Measurements from ENCODE around the gene CELA2A.
"Not testable (repeated sequence)": the region's sequence is repeated elsewhere in the genome, so short reads cannot be mapped to it uniquely, and the experiment has no call there.

CELA2A gene

GRCh38 chr1:15469821-15470448, 13.4 kb downstream of the CELA2A start:
- not testable (repeated sequence) for DNase-seq (ENCODE audit: low spot score)

GRCh38 chr1:15471067-15471466, 14.5 kb downstream of the CELA2A start:
- not testable (repeated sequence) for DNase-seq (ENCODE audit: low spot score)

DNA sequence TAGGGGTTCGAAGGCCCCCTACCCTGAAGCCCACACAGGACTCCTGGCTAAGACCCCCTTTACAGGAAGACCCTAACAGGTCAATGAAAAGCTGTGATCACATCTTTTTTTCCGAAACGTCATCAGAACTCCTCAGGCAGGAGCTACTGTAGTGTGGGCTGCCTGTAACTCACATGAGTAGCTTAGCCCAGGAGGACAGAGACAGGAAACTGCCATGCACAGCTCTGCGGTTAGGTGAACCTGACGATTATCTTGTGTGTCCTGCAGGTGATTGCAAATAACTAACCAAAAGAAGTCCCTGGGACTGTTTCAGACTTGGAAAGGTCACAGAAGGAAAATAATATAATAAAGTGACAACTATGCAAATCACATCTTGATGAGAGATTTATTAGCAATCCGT, 15.2 kb downstream of the CELA2A start:
- DNase-seq (ENCODE audit: low spot score): not testable (repeated sequence)

DNA sequence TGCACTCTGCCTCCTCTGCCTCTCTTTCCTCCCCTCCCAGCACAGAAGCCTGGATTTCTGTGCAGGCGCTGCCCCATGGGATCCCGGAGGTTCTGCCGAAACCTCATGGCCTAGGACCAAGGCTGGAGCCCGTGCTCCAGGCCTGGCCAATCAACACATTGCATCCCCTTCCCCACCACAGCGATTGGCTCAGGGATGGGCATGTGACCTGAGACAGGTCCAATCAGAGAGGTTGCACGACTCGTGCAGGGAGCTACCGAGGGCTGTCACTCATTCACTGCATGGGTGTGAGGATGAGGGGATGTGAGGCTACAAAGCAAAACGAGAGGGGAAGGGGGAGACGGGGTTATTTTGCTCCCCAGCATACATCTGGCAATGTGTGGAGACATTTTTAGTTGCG, 16.1 kb downstream of the CELA2A start:
- no peak for DNase-seq (ENCODE audit: low spot score)

DNA sequence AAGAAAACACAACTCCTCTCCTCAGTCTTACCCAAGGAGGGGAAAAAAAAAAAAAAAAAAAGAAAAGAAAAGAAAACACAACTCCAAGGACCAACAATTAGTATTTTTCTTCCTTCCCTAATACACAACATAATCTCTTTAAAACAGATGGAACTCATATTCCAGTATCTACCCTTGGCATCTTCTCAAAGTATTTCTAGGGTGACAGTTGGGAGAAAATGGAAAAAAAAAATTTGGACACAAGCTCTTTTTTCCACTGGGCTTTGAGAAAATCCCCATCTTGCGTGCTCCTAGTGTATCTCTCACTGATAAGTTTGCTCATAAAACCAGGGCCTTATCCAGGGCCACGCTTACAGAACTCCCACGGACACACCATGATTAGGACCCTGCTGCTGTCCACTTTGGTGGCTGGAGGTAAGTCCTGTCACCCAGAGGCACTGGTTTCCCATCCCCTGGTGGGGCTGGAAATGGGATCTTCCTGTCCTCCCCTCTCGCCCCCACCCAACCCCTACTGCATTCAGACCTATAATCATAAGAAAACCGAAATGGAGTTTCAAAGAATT, 19.3 kb downstream of the CELA2A start, which contains the start of gene CELA2B:
Gene CELA2B, plus strand, starts transcription at position 353 of the 563 bp plus-strand sequence. Its CDS starts 22 bp downstream, at position 375.
- DNase-seq (ENCODE audit: low spot score): no peak

GRCh38 chr1:15476927-15477326, 20.4 kb downstream of the CELA2A start:
- no peak for DNase-seq (ENCODE audit: low spot score)

DNA sequence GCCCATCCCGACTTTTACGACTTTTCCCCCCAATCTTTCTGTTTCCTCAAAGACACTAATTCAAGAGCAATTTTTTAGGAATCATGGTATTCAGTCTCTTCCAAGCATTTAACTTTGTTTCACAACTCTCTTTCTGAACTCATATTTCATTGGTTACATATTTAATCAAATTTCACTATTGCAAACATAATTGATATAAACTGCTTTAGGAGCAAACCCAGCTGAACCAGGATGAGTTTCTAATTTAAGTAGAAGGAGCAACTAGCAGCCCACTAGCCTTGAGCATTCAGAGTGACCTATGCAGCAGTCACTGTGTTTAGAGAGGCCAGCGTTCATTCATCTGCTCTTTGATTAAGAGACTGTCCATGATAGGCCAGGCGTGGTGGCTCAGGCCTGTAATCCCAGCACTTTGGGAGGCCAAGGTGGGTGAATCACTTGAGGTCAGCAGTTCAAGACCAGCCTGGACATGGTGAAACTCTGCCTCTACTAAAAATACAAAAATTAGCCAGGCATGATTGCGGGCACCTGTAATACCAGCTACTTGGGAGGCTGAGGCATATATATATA, 21.2 kb downstream of the CELA2A start:
- DNase-seq (ENCODE audit: low spot score): no peak

- DNase-seq (ENCODE audit: low spot score): no peak
Observed at GRCh38 chr1:15479654-15480347, 23.3 kb downstream of the CELA2A start.

DNA sequence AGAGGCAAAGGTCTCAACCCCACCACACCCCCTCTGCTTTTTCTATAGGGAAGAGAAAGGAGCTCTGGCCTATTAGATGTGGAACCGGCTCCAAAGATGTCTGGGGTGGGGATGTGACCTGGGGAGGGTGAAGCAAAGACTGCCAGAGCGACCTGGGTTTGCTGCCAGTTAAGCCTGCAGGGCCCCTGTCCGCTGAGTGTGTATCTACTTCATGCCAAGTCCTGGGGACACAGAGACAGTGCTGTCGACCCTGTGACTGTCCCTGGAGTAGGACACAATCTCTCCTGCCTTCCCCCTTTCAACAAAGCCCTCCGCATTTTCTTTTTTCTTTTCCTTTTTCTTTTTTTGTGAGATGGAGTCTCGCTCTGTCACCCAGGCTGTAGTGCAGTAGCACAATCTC, 25.9 kb downstream of the CELA2A start:
- DNase-seq (ENCODE audit: low spot score): not testable (repeated sequence)

DNA sequence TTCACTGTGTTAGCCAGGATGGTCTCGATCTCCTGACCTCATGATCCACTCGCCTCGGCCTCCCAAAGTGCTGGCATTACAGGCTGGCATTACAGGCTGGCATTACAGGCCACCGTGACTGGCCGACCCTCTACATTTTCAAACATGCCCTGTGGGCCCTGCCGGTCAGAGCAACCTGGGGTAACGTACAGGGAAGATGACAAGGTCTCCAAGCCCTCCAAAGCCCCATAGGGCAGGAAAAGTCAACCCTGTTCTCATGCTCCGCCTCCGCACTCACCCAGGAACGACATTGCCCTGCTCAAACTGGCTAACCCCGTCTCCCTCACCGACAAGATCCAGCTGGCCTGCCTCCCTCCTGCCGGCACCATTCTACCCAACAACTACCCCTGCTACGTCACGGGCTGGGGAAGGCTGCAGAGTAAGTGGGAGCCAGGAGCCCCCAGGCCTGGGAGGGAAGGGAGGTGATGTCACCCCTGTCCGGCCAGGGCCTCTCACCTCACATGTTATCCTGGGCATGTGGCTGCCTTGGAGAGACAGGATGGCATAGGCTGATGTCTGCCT, 26.5 kb downstream of the CELA2A start:
- not testable (repeated sequence) for DNase-seq (ENCODE audit: low spot score)

GRCh38 chr1:15483971-15484370, 27.4 kb downstream of the CELA2A start:
- DNase-seq (ENCODE audit: low spot score): no peak

- not testable (repeated sequence) for DNase-seq (ENCODE audit: low spot score)
Observed at GRCh38 chr1:15484443-15484842, 27.9 kb downstream of the CELA2A start.

- DNase-seq (ENCODE audit: low spot score): no peak
Observed at GRCh38 chr1:15485636-15486035, 29.1 kb downstream of the CELA2A start.

GRCh38 chr1:15486844-15487610, 30.5 kb downstream of the CELA2A start:
- DNase-seq (ENCODE audit: low spot score): not testable (repeated sequence)

- DNase-seq (ENCODE audit: low spot score): no peak
Observed at GRCh38 chr1:15488371-15488770, 31.8 kb downstream of the CELA2A start.

- no peak for DNase-seq (ENCODE audit: low spot score)
Observed at GRCh38 chr1:15489052-15489736, 32.7 kb downstream of the CELA2A start.

DNA sequence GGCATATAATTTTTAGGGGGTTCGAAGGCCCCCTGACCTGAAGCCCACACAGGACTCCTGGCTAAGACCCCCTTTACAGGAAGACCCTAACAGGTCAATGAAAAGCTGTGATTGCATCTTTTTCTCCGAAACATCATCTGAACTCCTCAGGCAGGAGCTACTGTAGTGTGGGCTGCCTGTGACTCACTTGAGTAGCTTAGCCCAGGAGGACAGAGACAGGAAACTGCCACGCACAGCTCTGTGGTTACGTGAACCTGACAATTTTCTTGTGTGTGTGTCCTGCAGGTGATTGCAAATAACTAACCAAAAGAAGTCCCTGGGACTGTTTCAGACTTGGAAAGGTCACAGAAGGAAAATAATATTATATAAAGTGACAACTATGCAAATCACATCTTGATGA, 34.5 kb downstream of the CELA2A start:
- not testable (repeated sequence) for DNase-seq (ENCODE audit: low spot score)

DNA sequence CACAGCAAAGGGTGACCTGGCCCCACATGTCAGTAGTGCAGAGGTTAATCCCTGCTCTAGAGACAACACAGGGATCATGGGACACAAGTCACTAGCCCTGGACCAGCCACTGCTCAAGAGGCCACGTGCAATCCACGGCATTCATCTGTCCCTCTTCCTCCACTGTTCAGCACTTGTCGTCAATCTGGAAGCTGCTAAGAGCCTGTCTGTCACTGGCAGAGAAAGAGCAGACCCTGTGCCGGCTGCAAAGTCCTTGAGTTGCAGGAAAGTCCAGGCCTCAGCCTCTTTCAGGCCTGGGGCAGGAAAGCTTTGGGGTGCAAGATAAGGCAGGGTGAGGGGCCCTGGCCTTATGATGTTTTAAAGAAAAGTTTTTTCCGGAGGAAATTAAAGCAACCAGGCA, 36.1 kb downstream of the CELA2A start:
- no peak for DNase-seq (ENCODE audit: low spot score)

GRCh38 chr1:15493869-15494390, 37.4 kb downstream of the CELA2A start:
- DNase-seq (ENCODE audit: low spot score): no peak

DNA sequence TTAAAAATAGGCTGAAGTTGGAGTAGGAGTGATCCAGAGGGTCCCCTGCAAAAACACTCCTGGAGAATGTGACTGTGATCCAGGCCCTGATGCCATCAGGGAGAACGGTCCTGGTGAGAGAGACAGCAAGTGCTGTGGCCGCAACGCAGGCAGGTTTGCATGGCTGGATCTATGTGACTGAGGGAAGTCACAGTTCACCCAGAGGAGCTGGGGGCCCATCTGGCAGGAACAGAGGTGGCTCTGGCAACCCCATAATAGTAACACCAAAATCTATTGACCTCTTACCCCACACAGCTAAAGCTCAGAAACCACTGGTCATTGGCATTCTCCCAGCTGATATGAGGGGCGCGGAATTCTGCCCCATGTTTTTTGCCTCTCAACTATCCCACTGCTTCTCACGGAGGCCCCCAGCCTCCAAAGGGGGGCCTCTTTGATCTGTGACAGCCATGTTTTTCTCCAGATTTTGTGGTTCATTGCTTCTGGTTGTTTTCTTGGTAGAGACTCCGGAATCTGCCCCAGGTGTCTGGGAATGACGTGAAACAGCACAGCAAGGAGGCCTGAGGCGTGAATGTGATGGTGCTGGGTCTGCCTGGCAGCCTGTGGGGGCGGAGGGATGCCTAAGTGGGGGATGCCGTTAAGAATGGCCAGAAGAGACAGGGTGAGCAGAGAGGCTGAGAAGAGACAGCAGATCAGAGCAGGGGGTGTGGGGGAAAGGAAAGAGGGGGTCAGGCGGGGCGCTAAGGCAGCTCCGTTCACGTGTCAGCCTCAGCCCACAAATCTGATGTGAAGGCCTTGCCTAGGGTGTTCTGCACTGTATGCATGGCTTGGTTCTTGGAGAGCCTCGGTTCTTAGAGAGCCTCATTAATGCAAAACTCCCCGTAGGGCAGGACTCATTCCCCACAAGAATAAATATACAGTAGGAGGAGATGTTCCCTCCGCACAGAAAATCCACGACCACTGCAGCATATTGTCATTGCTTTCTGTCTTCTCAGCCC, 43.9 kb downstream of the CELA2A start:
- DNase-seq (ENCODE audit: low spot score): no peak

Measured in AG20443 (cell line).